ENCODE measurements around the gene IFIT1B.
"Not testable (repeated sequence)": the region's sequence is repeated elsewhere in the genome, so short reads cannot be mapped to it uniquely, and the experiment has no call there.

Gene IFIT1B

DNA sequence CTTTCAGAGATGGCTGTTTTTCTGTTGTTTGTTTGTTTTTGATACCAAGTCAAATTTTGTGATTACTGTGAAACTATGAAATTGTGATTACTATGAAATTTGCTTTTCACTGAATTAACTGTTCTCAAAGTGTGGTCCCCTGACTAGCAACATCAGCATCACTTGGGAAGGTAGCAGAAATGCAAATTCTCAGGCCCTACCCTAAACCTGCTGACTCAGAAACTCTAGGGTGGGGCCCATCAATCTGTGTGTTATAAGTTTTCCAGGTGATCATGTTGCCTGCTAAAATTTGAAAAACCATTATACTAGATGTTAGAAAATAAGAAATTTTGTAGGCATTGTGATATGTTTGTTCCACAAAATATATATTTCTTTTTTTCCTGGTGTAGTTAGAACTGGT, 1.2 kb downstream of the IFIT1B start:
- DNase-seq (ENCODE audit: low read depth in 2 of 2, low spot score in 1 of 2): no peak

DNA sequence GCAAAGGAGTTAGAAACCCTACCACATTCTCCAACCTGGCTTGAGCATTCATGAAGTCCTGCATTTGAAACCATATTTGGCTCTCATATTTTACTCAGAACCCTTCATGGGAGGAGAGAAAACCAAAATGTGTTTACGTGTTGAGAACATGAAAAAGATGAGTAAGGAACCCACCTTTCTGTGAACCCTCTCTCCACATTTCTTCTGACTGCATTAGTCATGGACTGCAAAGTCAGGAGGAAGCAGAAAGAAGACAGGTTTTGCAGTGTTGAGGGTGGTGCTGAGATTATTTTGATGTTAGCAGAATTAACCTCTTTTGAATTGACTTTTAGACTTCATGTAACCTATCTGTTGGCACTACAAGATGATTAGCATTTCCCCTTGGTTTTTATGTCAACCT, 4.9 kb downstream of the IFIT1B start:
- DNase-seq (ENCODE audit: low read depth in 2 of 2, low spot score in 1 of 2): no peak

DNA sequence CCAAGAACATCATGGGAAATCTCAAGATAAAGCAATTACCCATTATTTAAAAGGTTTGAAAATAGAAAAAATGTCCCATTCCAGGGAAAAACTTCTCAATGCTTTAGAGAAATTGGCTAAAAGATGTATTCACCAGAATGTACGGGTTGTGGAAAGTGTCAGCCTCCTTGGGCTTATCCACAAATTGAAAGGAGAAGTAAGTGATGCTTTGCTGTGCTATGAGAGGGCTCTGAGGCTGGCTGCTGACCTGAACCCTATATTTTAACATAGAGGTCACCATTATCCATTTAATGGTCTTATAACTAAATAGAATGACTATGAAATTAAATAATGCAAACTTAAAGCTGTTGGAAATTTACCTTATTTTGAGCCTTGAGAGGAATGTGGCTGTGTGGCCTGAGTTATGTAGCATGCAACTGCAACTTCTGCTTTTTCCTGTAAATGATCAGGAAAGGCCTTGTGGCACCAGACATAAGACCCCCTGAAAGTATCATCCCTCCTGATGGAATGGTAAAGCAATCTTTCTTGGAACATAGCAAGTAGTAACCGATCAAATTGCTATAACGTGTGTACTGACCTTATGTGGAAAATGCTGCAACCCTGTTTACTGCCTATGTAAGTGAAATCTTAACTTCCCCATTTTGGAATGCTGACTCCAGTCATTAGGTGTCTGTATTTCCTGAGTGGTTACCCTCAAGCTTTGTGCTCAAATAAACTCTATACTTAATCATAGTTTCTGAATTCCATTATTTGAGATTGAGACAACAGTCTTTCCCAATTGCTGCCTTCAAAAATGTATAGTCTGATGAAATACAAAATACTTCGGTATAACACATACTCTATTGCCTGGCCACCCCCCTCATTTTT, 6.9 kb downstream of the IFIT1B start:
- no peak for DNase-seq (ENCODE audit: low read depth in 2 of 2, low spot score in 1 of 2)

DNA sequence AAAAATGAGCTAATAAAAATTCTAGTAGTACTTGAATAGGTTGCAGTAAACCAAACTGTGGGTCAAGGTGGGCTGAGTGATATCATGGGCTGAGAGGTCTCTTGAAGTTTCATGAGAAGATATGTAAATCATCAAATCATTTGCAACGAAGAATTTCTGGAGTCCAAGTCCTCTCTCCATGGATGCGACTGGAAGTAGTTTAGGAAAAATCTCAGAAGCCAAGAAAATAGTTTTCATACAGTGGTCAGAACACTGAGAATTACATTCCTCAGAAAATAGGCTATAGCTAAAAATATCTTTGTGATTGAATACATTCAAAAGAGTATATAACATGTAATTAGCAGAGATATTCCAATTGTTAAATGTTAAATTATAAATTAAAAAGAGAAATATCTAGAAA, 10.9 kb downstream of the IFIT1B start:
- DNase-seq (ENCODE audit: low read depth in 2 of 2, low spot score in 1 of 2): no peak

GRCh38 chr10:89389254-89389653, 11.4 kb downstream of the IFIT1B start:
- DNase-seq (ENCODE audit: low read depth in 2 of 2, low spot score in 1 of 2): no peak

- DNase-seq (ENCODE audit: low read depth in 2 of 2, low spot score in 1 of 2): no peak
Measured at GRCh38 chr10:89390476-89391225, 12.8 kb downstream of the IFIT1B start.

DNA sequence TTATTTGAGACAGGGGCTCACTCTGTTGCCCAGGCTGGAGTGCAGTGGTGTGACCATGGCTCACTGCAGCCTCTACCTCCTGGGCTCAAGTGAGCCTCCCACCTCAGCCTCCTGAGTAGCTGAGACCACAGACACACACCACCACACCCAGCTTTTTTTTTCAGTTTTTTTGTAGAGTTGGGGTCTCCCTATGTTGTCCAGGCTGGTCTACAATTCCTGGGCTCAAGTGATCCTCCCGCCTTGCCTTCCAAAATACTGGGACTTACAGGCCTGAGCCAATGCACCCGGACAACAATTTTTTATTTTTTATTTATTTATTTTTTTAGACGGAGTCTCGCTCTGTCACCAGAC, 13.3 kb downstream of the IFIT1B start:
- DNase-seq (ENCODE audit: low read depth in 2 of 2, low spot score in 1 of 2): not testable (repeated sequence)

DNA sequence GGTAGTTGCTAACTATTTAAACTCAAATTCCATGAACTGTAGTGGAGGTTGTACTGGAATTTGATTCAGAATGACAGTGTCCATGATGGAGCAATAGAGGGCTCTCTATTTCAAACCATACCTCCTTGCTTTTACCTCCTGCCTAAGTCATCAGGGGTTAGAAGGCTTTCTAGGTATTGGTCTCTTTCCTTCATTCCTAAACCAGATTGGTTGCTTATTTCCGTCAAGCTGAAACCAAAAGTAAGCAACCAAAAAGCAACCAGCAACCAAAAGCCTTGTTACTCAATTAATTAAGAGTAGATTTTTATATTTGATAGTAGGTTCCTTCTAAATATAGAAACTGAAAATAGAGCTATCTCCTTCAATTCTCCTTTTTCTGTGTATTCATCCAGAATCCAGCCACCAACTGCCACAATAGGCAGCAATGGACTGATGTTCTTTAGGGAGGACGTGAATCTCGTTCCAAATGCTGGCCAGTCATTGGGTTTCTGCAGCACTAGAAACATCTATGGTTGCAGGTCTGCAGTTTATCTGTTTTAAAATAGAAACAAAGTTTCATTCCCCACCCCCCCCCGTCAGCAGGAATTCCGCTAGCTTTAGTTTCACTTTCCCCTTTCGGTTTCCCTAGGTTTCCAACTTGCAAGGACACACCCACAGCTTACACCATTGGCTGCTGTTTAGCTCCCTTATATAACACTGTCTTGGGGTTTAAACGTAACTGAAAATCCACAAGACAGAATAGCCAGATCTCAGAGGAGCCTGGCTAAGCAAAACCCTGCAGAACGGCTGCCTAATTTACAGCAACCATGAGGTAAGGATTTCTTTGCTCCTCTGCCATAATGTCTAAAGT, 14.3 kb downstream of the IFIT1B start, which contains the start of gene IFIT1:
Gene IFIT1, plus strand, starts transcription at position 717 of the 850 bp plus-strand sequence. Its CDS starts 90 bp downstream, at position 807.
- no peak for DNase-seq (ENCODE audit: low read depth in 2 of 2, low spot score in 1 of 2)

- no peak for DNase-seq (ENCODE audit: low read depth in 2 of 2, low spot score in 1 of 2)
Measured at GRCh38 chr10:89392974-89393373, 15.1 kb downstream of the IFIT1B start.

GRCh38 chr10:89393898-89394297, 16.0 kb downstream of the IFIT1B start:
- no peak for DNase-seq (ENCODE audit: low read depth in 2 of 2, low spot score in 1 of 2)

DNA sequence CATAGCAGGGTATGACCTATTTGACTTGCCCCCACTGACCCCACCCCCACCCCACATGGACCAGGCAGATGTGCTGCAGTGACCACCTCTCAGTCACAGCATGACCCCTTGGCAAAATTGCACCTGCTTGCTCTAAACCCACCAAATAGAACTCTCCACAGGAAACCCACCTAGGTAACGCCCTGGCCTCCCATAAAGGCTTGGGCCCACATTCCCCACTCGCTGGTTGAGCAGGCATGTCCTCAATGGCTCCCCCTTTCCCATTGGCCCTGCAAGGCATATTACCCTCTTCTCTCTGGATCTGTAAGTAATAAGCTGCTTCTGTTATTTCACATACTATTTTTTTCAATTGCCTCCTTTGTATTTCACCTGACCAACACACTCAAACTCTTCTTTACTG, 17.3 kb downstream of the IFIT1B start:
- DNase-seq (ENCODE audit: low read depth in 2 of 2, low spot score in 1 of 2): no peak

DNA sequence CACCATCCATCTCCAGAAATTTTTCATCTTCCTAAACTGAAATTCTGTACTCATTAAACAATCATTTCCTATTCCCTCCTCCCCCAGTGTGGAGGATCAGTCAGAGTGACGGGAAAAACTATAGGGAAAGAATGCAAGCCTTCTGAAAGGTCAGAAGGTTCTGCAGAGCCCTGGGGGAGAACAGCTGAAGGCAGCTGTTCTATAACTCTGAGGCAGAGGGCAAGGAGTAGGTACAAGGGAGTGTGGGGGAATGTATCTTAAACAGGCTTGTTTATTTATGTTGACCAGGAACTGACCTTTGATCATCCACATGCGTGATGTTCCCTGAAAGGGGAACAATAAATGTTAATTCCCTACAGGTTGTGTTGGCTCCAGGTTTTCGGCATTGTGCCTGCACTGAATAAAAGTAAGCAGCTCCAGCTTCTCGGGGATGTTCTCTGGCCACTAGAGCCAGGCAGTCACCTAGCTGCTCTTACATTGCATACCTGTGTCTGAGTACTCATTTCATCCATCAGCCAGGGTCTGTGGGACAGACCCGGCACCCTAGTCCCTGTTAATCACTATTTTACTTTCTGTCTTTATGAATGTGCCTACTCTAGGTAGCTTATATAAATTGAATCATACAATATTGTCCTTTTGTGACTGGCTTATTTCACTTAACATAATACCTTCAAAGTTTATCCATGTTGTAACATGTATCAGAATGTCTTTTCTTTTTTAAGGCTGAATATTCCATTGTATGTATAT, 20.3 kb downstream of the IFIT1B start:
- DNase-seq (ENCODE audit: low read depth in 2 of 2, low spot score in 1 of 2): no peak

GRCh38 chr10:89399956-89400355, 22.1 kb downstream of the IFIT1B start:
- DNase-seq (ENCODE audit: low read depth in 2 of 2, low spot score in 1 of 2): no peak

GRCh38 chr10:89403043-89403442, 25.2 kb downstream of the IFIT1B start:
- no peak for DNase-seq (ENCODE audit: low read depth in 2 of 2, low spot score in 1 of 2)

DNA sequence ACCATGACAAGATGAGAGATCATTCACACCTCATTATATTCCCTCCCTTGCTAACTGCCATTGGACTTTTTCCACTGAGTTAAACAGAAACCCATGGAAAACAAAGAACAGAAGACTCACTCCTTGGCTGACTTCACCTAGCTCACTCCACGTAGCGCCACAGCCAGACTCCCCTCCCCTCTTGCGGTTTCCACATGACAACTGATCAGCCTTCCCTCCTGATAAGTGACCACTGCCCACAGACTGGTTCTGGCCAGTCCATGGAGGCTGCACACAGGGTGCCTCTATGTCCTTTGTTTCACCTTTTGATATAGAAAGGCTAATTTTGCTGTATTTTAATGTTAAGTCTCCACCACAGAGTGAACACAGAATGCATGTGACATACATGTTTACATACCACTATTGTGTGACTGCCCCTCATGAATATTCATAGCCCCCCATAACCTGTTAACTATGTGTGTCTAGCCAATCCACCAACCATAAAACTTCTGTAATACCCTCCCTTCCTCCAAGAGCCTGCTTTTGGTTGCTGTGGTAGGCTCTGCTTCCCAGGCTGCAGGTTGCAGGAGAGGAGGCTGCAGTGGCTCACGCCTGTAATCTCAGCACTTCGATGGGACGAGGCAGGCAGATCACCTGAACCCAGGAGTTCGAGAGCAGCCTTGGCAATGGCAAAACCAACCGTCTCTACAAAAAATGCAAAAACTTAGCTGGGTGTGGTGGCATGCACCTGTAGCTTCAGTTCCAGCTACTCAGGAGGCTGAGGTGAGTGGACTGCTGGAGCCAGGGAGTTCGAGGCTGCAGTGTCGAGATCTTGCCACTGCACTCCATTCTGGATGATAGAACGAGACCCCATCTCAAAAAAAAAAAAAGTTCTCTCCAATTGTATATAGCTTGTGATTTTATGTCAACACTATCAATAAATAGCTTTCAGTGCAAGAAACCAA, 26.5 kb downstream of the IFIT1B start:
- DNase-seq (ENCODE audit: low read depth in 2 of 2, low spot score in 1 of 2): no peak

DNA sequence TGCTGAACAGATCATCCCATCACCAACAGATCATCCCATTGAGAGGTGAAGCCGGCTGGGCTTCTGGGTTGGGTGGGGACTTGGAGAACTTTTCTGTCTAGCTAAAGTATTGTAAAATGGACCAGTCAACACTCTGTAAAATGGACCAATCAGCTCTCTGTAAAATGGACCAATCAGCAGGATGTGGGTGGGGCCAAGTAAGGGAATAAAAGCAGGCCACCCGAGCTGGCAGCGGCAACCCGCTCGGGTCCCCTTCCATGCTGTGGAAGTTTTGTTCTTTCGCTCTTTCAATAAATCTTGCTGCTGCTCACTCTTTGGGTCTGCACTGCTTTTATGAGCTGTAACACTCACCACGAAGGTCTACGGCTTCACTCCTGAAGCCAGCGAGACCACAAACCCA, 28.3 kb downstream of the IFIT1B start:
- not testable (repeated sequence) for DNase-seq (ENCODE audit: low read depth in 2 of 2, low spot score in 1 of 2)

DNA sequence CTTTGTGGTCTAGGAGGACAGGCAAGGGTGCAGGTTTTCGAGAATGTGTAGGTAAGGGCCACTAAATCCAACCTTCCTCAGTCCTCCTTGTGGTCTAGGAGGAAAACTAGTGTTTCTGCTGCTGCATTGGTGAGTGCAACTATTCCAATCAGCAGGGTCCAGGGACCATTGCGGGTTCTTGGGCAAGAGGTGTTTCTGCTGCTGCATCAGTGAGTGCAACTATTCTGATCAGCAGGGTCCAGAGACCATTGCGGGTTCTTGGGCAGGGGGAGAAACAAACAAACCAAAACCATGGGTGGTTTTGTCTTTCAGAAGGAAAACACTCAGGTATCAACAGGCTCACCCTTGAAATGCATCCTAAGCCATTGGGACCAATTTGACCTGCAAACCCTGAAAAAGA, 29.9 kb downstream of the IFIT1B start:
- not testable (repeated sequence) for DNase-seq (ENCODE audit: low read depth in 2 of 2, low spot score in 1 of 2)

DNA sequence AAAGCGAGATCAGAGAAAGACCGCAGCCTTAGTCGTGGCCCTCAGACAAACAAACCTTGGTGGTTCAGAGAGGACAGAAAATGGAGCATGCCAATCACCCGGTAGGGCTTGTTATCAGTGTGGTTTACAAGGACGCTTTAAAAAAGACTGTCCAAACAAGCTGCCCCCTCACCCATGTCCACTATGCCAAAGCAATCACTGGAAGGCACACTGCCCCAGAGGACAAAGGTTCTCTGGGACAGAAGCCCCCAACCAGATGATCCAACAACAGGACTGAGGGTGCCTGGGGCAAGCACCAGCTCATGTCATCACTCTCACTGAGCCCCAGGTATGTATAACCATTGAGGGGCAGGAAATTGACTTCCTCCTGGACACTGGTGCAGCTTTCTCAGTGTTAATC, 31.4 kb downstream of the IFIT1B start:
- DNase-seq (ENCODE audit: low read depth in 2 of 2, low spot score in 1 of 2): not testable (repeated sequence)

DNA sequence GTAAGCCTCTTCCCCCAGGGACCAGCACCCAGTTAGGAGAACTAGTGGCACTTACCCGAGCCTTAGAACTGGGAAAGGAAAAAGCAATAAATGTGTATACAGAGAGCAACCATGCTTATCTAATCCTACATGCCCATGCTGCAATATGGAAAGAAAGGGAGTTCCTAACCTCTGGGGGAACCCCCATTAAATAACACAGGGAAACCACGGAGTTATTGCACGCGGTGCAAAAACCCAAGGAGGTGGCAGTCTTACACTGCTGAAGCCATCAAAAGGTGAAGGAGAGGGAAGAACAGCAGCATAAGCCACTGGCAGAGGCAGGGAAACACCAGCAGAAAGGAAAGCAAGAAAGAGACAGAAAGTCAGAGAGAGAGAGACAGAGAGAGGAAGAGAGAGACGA, 32.7 kb downstream of the IFIT1B start:
- not testable (repeated sequence) for DNase-seq (ENCODE audit: low read depth in 2 of 2, low spot score in 1 of 2)

- DNase-seq (ENCODE audit: low read depth in 2 of 2, low spot score in 1 of 2): not testable (repeated sequence)
Measured at GRCh38 chr10:89411135-89411534, 33.3 kb downstream of the IFIT1B start.

All from stimulated activated CD8-positive, alpha-beta memory T cell treated with anti-CD3 and anti-CD28 coated beads, Interleukin-4, amount 100 ng/mL, for 4 hours (primary cell).